NCI-H345 treated with DMSO at 0.1 percent for 48 hours (cell line): Measurements from ENCODE around the gene MAP7D2.

ENCODE experiments used
- DNase-seq: peaks from one replicate; lab custom pipeline; 2025; ENCODE audit not compliant: unreplicated experiment; lab: John Stamatoyannopoulos, UW

The MAP7D2 gene

GRCh38 chrX:20046223-20046622 lies 70.5 kb downstream of the MAP7D2 start:
- no peak for DNase-seq

DNA sequence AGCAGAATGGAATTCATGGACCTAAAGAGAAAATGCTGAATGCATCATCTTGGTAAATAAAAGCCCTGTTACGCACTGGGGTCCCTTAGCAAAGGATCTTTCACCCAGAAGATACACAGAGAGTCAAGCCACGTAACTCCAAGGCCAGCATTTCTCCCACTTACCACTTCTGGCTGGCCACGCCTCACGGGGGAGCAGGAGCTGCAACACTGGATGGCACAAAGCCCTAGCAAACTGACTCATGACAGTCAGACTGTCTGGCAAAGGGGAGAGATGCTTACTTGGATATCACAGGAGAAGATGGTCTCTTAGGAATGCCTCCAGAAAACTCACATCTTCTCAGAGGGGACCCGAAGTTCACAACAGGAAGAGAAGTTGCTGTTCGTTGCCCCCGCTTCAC lies 74.5 kb downstream of the MAP7D2 start:
- no peak for DNase-seq

GRCh38 chrX:20038966-20039365 lies 77.7 kb downstream of the MAP7D2 start:
- DNase-seq: no peak

- DNase-seq: no peak
These were observed 79.5 kb downstream of the MAP7D2 start for GRCh38 chrX:20037186-20037585.

- DNase-seq: no peak
These were observed 84.5 kb downstream of the MAP7D2 start for GRCh38 chrX:20032201-20032600.

DNA sequence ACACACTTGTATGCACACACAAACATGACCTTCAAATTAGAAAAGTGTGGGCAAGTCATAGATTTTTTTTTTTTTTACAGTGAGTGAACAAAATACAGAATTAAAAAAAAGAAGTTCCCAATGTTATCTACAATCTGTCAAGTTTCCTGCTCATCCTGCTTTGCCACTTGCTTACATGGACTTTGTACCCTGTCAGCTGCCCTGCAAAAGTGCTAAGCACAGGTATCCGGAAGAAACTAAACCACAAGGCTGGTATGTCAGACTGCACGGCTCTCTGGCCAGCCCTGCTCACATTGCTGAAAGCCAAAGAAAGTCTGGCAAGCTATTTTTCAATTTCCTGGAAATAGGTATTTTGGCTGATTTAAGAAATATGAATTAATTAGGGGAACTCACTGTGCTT lies 87.0 kb downstream of the MAP7D2 start:
- DNase-seq: no peak

DNA sequence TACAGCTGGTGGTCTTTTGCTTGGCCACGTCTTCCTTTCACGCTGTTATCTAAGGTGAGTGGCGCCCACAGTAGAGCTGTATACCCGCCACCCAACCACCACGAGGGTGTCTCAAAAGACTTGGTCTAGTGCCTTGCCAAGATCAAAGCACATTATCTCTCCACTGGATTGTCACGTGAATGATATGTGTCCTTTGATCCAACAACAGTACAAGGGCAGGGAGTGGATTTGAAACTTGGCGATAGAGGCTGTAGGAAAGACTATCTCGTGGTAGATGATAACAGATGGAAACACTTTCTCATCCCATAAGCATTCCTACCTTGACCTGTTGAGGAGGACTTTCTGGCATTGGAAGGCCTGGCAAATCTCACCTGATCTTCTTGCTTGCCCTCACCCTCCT lies 88.1 kb downstream of the MAP7D2 start:
- no peak for DNase-seq

- DNase-seq: no peak
These were observed 90.4 kb downstream of the MAP7D2 start for GRCh38 chrX:20026278-20026677.

GRCh38 chrX:20019672-20020365 lies 96.9 kb downstream of the MAP7D2 start:
- no peak for DNase-seq

DNA sequence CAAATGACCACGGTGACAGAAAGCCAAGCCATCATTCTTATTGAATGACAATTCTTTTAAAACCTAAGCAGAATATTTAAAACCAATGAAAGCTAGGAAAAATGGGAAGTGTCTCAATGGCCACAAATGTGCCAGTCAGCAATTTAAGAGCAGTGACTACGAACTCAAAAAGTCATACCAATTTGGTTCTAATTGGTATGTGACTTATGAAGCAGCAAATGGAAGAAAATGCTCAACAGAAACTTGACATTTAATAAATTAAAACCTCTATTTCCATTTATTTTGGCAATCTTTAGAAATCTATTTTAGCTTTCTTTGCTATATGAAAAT lies 100.1 kb downstream of the MAP7D2 start:
- DNase-seq: no peak

- no peak for DNase-seq
These were observed 100.6 kb downstream of the MAP7D2 start for GRCh38 chrX:20015945-20016615.

- DNase-seq: no peak
These were observed 101.3 kb downstream of the MAP7D2 start for GRCh38 chrX:20015422-20015821.

DNA sequence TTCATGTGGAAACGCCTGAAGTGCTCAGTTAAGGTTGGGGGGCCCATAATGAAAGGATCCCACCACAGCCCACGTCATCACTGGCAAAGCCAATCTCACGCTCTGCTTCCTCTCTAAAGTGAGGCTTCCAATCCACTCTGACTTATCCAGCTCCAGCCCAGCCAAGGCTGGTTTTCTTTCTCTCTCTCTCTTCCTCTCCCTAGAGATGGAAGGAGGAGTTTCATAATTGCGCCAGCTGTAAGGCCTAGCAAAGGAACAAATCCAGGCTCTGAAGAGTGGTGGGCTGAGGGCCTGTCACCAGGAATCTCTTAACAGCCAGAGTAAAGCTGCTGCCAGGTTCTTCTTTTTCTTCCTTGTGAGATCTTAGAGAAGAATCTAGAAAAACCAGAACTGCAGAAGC lies 105.1 kb downstream of the MAP7D2 start:
- no peak for DNase-seq

DNA sequence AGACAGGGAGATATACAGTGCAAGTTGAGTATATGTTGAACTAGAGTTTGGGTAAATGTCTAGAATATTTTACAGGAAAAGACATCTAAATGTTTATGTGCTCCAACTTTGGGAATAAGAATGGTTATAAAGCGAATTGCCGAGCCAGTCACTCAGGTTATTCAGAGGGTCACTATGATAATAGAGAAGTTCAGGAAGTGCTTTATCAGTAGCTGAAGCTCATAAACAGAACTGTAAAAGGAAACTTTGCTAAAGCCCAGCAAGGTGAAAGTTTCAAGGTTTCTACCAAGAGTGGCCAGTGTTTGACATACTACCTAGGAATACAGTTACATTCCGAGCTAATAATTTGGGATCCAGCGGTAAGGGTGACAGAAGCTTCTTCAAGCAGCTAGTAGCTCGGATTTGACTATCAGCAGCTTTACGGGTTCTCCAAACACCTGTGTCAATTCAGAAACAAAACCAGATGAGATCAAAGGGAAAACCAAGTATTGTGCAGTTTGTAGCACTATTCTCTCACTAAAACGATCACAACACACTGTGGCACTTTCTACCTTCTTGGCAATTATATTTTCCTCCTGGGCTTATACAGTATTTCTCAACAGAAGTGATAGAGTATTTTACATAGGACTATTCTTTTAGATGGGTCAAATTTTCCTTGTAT lies 108.6 kb downstream of the MAP7D2 start:
- DNase-seq: no peak

- no peak for DNase-seq
These were observed 110.8 kb downstream of the MAP7D2 start for GRCh38 chrX:20005883-20006282.

DNA sequence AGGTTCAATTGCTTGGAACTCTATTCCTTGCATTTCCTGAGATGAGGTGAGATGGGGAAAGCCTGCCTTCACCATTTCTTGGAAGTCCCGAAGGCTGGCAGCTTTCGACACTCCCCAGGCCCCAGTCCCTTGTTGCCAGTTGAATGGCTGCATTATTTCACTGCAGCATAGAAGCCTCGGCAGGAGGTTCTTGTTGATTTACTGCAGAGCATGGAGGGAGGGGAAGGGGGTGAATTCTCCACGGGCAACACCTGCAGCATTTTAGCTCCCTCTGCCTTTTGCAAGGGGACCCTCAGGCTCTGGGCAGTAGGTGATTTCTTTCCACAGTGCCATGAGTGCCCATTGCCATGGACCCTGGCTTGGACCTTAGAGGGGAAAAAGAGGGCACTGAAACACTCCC lies 115.1 kb downstream of the MAP7D2 start:
- no peak for DNase-seq

- DNase-seq: no peak
These were observed 125.4 kb downstream of the MAP7D2 start for GRCh38 chrX:19991350-19991718.

DNA sequence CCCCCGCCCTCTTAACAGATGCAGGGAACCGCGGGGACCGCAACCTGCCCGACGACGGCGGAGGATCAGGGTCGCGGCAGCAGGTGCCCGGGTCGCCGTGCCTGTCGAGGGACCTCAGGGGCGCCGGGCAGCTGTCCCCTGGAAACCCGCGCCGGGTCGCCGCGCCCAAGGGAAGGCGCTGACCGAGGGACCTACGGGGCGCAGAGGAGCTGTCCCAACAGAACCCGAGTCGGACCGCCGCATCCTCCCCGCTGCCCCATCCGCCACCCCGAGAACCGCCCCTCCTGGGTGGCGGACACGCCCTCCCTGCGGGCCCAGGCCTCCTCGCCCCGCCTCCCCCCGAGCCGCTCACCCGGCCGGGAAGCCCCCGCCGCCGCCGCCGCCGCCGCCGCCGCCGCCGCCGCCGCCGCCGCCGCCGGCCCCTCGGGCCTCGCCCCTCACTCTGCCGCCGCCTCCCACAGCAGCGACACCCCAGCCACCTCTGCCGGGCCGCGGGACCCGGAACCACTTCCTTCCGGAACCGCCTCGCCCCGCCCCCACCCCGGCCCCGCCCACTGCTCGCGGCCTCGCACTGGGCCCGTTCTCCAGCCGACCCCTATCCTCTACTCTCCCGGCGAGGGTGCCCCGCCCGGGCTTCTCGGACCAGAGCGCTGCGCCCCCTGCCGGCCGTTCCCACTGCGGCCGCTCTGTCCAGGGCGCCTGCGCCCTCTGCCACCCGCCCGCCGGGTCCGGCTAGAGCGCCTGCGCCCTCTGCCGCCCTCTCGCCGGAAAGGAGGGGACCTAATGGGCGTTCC lies 126.0 kb downstream of the MAP7D2 start, which contains the start of gene BCLAF3:
Gene BCLAF3 (minus strand): TSS at position 506 of the 794 bp plus-strand sequence. CDS start 20,797 bp downstream, outside the sequence.
- DNase-seq: peak; percentile 84

DNA sequence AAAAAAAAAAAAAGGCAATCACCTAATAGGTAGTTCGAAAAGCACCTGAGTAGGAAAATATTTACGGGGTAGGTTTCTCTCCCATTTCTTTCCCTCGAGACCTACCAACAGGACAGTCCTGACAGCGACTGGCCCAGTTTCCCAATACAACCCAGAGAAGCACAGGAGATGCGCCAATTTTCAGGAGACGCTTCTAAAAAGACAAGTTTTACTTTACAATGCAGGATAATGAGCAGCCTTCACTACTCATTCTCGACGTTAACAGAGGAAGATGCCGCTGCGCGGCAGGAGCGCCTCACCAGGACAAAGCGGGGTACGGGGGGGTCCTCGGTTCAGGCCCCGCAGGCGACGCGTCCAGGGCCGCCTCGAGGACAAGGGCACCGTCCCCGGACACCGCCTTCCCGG lies 126.6 kb downstream of the MAP7D2 start:
- DNase-seq: peak; percentile 6

GRCh38 chrX:19987856-19988255 lies 128.9 kb downstream of the MAP7D2 start:
- DNase-seq: no peak

GRCh38 chrX:19986531-19986930 lies 130.2 kb downstream of the MAP7D2 start:
- DNase-seq: no peak

DNA sequence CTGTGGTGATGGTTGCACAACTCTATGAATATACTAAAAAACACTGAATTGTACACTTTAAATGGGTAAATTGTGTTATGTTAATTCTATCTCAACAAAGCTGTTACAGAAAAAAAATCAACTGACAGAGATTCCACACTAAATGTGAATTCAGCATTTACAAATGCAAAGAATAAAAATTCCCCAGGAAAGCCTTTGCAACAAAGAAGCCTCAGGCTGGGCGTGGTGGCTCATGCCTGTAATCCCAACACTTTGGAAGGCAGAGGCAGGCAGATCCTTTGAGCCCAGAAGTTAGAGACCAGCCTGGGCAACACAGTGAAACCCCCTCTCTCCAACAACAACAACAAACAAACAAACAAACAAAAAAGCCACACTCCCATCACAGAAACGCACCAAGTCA lies 134.8 kb downstream of the MAP7D2 start:
- no peak for DNase-seq
